CMK (cell line): ENCODE data around the gene C15orf62.

ENCODE experiments used
- DNase-seq: peaks from one replicate; pipeline ENCODE4 v3.0.0-alpha.2; 2010; ENCODE audit warnings: low read depth

Gene C15orf62

GRCh38 chr15:40819048-40819447 is 49.3 kb downstream of the C15orf62 start:
- no peak for DNase-seq

GRCh38 chr15:40821195-40821594 is 51.4 kb downstream of the C15orf62 start:
- DNase-seq, result no peak
